Skeletal muscle tissue (tissue), 4 donors: ENCODE results near the gene NQO1. TPM values are rescaled to one million over a fixed set of nuclear protein-coding genes. Genes with fewer than 3 reads are reported as not detected.

Experiments used
- H3K27ac ChIP-seq: one replicate; pipeline ENCODE4 v1.7.0; 2013; ENCODE audit warnings: mild to moderate bottlenecking, low read depth, low read length, inconsistent platforms
- H3K27me3 ChIP-seq, 3 donors: one replicate each; pipeline ENCODE4 v1.7.0; 2013; ENCODE audit warnings: low read length in 3 of 3; ENCODE audit not compliant: control insufficient read depth in 3 of 3, insufficient read depth in 3 of 3
- H3K36me3 ChIP-seq, 3 donors: one replicate each; pipeline ENCODE4 v1.7.0; 2013; ENCODE audit warnings: low read length in 3 of 3; ENCODE audit not compliant: control insufficient read depth in 3 of 3, insufficient read depth in 3 of 3
- H3K4me1 ChIP-seq, 3 donors: one replicate each; pipeline ENCODE4 v1.7.0; 2013; ENCODE audit warnings: low read length in 3 of 3, mild to moderate bottlenecking in 3 of 3; ENCODE audit not compliant: control insufficient read depth in 3 of 3, insufficient read depth in 3 of 3
- H3K4me3 ChIP-seq, 3 donors: one replicate each; pipeline ENCODE4 v1.7.0; 2013; ENCODE audit warnings: low read length in 3 of 3
- H3K9ac ChIP-seq, 3 donors: one replicate each; pipeline ENCODE4 v1.7.0; 2013; ENCODE audit warnings: low read length in 3 of 3, mild to moderate bottlenecking in 3 of 3, moderate library complexity in 2 of 3, low read depth in 1 of 3
- H3K9me3 ChIP-seq, 3 donors: one replicate each; pipeline ENCODE4 v1.7.0; 2013; ENCODE audit warnings: low read length in 3 of 3; ENCODE audit not compliant: control insufficient read depth in 3 of 3
- total RNA-seq: library from RNA; depleted of rRNA; stranded (reverse); fragments of >200 nt; gene quantifications from one replicate; pipeline ENCODE4 v1.2.3, GENCODE V29; 2014
- donor health status: Osteomylitis.

NQO1 gene
- total RNA-seq, 1 donor from 2014 or later: 5.7 TPM

DNA sequence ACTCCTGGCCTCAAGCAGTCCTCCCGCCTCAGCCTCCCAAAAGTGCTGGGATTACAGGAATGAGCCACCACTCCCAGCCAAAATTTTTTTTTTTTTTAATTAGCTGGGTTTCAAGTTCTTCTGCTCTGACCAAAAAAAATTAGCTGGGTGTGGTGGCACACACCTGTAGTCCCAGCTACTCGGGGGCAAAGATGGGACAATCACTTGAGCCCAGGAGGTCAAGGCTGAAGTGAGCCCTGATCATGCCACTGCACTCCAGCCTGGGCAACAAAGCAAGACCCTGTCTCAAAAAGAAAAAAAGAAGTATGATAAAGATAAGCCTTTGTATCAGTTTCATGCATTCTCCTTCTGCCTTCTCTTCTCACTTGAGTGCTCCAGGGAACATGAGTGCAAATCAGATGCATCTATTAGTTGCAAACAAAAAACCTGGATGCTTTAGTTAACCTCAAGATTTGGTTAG lies 1.9 kb downstream of the NQO1 start:
- peaks cover 17 to 25% (median 18%) of the 10 kb centered on the region in 3 donors for H3K4me1 ChIP-seq
- H3K9ac ChIP-seq: no peak overlapping the region
- no peak overlapping the region for H3K27ac ChIP-seq
- peaks cover 0 to 2% (median 0%) of the 10 kb centered on the region in 3 donors for H3K36me3 ChIP-seq
- no peaks in the 10 kb centered on the region for H3K27me3 ChIP-seq
- H3K4me3 ChIP-seq: no peak overlapping the region
- H3K9me3 ChIP-seq: no peaks in the 10 kb centered on the region

DNA sequence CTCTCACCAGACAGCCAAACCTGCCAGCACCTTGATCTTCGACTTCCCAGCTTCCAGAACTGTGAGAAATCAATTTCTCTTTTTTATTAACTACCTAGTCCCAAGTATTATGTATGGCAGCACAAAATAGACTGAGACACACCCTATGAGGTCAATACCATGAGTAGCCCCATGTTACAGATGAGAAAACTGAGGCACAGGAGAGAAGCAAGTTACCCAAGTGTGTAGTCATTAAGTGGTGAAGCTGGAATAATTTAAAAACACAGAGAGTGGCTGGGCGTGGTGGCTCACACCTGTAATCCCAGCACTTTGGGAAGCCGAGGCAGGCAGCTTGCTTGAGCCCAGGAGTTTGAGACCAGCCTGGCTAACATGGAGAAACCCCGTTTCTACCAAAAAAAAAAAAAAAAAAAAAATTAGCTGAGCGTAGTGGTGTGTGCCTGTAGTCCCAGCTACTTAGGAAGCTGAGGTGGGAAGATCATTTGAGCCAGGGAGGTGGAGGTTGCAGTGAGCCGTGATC lies 4.9 kb downstream of the NQO1 start:
- Histone ChIP-seq H3K4me3 (no peak overlapping the region), H3K9ac (no peak overlapping the region), H3K9me3 (no peaks in the 10 kb centered on the region), H3K27me3 (no peaks in the 10 kb centered on the region), H3K27ac (no peak overlapping the region), H3K4me1 (peaks cover 9 to 17% (median 10%) of the 10 kb centered on the region in 3 donors), H3K36me3 (peaks cover 3 to 15% (median 13%) of the 10 kb centered on the region in 3 donors)

DNA sequence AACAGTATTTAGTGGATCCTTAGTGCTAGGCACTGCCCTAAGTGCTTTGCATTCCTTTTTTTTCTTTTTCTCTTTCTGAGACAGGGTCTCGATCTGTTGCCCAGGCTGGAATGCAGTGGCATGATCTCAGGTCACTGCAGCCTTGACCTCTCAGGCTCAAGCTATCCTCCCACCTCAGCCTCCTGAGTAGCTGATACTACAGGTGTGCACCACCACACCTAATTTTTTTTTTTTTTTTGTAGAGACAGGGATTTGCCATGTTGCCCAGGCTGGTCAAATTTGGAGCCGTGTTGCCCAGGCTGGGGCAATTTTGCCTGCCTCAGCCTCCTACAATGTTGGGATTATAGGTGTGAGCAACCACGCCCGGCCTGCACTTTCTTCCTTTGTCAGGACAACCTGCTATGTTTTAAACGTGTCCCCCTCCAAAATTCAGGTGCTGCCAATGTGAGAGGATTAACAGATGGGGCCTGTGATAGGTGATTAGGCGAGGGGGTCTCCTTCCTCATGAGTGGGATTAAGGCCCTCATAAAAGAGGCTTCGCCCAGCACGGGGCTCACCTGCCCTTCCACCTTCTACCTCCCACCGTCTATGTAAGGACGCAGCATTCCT lies 5.4 kb downstream of the NQO1 start:
- Histone ChIP-seq H3K27ac (no peak overlapping the region), H3K9ac (no peak overlapping the region), H3K9me3 (no peaks in the 10 kb centered on the region), H3K36me3 (peaks cover 3 to 15% (median 13%) of the 10 kb centered on the region in 3 donors), H3K4me1 (peaks cover 7 to 12% (median 8%) of the 10 kb centered on the region in 3 donors), H3K27me3 (no peaks in the 10 kb centered on the region), H3K4me3 (no peak overlapping the region)

DNA sequence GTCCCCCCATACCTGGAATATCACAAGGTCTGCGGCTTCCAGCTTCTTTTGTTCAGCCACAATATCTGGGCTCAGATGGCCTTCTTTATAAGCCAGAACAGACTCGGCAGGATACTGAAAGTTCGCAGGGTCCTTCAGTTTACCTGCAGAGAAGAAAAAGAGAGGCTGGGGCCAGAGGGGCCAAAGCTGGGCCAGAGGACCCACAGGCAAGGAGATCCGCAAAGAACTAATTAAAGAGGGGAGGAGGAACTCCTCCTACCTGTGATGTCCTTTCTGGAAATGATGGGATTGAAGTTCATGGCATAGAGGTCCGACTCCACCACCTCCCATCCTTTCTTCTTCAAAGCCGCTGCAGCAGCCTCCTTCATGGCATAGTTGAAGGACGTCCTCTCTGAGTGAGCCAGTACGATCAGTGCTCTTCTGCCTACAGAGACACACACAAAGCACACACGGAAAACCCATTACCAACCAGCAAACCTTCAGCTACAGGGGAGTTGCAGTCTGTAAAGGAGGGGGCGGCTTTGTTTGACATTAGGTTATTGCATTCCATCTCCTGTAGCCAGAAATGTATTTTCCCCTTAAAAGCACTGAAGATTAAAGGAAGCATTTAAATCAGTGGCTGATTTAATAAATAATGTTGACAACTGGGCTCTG lies 8.1 kb downstream of the NQO1 start:
- Histone ChIP-seq H3K4me1 (no peaks in the 10 kb centered on the region), H3K4me3 (no peak overlapping the region), H3K27ac (no peak overlapping the region), H3K36me3 (peaks cover 3 to 18% (median 17%) of the 10 kb centered on the region in 3 donors), H3K27me3 (no peaks in the 10 kb centered on the region), H3K9me3 (no peaks in the 10 kb centered on the region), H3K9ac (no peak overlapping the region)

DNA sequence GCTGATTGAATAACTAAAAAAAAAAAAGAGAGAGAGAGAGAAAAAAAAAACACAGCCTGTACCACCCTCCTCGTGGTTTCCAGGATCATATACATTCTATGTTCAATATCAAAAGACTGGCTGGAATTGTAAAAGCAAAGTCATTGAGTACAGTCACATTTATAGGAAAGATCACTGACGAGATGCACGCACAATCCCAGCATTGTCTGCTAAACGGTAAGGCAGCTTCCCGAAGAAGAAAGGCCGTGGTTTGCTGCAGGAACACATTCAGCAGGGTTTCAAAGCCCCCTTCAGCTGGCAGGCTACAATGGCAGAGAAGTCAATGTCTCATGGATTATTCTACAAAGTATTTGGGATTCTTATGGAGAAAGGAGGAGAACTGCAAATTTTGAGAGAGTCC lies 9.3 kb downstream of the NQO1 start:
- Histone ChIP-seq H3K27ac (no peak overlapping the region), H3K9ac (no peak overlapping the region), H3K36me3 (peaks cover 3 to 26% (median 22%) of the 10 kb centered on the region in 3 donors), H3K27me3 (no peaks in the 10 kb centered on the region), H3K4me1 (no peaks in the 10 kb centered on the region), H3K9me3 (no peaks in the 10 kb centered on the region), H3K4me3 (no peak overlapping the region)

DNA sequence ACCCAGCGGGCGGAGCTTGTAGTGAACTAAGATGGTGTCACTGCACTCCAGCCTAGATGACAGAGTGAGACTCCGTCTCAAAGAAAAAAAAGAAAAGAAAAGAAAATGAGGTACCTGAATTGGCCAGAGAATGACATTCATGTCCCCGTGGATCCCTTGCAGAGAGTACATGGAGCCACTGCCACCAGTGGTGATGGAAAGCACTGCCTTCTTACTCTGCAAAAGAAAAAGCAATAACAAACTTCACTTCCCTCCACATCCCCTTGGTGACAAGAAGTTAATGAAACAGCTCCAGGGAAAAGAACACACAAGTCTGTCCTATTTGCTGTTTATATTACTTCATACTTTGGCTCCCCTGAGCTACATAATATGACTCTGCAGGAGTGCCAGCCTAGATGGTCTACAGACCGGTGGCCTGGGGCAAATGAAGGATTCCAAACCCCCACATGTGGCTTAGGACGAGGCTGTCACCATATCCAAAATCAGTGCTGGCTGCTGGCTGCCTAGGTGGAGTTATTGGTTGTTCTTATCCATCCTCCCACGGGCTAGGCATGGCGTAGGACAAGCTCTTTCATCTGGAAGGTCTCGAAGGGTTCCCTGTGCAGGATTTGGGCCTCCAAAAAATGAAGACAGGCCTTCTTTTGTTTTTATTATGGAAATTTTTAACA lies 13.3 kb downstream of the NQO1 start:
- no peaks in the 10 kb centered on the region for H3K9me3 ChIP-seq
- peaks cover 0 to 3% (median 2%) of the 10 kb centered on the region in 3 donors for H3K4me1 ChIP-seq
- H3K9ac ChIP-seq: no peak overlapping the region
- no peaks in the 10 kb centered on the region for H3K27me3 ChIP-seq
- H3K36me3 ChIP-seq: peaks cover 3 to 33% (median 22%) of the 10 kb centered on the region in 3 donors
- H3K4me3 ChIP-seq: no peak overlapping the region
- H3K27ac ChIP-seq: no peak overlapping the region

DNA sequence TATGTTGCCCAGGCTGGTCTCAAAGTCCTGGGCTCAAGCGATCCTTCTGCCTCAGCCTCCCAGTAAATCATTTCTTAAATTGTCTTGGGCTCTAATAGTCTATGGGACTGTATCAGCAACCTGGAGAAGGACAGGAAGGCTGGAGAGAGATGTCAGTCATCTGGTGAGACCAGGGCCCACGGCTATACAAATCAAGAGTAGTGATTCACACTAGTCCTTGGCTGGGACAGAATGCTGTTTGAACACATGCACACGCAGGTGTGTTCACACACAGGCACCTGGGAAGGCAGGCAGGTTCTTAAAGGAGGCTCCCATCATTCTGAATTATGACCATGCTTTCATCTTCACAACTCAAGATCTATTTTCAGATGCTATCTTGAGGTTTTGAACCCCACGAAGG lies 14.1 kb downstream of the NQO1 start:
- H3K9me3 ChIP-seq: no peaks in the 10 kb centered on the region
- H3K36me3 ChIP-seq: peaks cover 0 to 26% (median 16%) of the 10 kb centered on the region in 3 donors
- no peaks in the 10 kb centered on the region for H3K27me3 ChIP-seq
- H3K4me3 ChIP-seq: no peak overlapping the region
- H3K9ac ChIP-seq: no peak overlapping the region
- peaks cover 0 to 3% (median 2%) of the 10 kb centered on the region in 3 donors for H3K4me1 ChIP-seq
- H3K27ac ChIP-seq: no peak overlapping the region

DNA sequence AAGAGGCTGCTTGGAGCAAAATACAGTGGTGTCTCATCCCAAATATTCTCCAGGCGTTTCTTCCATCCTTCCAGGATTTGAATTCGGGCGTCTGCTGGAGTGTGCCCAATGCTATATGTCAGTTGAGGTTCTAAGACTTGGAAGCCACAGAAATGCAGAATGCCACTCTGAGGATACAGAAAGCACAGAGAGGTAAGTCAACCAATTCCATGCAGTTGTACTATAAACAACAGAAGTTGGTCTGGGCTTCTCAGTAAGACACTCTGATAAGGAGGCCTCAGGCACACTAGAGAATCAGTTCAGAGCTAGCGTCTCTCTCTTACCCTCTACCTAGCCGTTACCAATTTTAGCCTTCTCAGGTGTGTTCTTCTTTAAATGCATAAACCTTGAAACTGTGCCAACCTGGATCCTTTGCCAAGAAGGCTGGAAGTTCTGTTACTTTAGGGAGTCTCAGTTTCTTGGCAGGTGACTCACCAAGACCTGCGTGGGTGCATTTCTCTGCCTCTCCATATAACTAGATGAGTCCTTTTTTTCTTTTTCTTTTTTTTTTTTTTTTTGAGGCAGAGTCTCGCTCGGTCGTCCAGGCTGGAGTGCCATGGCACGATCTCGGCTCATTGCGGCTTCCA lies 15.1 kb downstream of the NQO1 start:
- H3K9ac ChIP-seq: no peak overlapping the region
- peaks cover 0 to 3% (median 2%) of the 10 kb centered on the region in 3 donors for H3K4me1 ChIP-seq
- peaks cover 0 to 24% (median 13%) of the 10 kb centered on the region in 3 donors for H3K36me3 ChIP-seq
- no peak overlapping the region for H3K4me3 ChIP-seq
- no peaks in the 10 kb centered on the region for H3K27me3 ChIP-seq
- no peak overlapping the region for H3K27ac ChIP-seq
- H3K9me3 ChIP-seq: no peaks in the 10 kb centered on the region

DNA sequence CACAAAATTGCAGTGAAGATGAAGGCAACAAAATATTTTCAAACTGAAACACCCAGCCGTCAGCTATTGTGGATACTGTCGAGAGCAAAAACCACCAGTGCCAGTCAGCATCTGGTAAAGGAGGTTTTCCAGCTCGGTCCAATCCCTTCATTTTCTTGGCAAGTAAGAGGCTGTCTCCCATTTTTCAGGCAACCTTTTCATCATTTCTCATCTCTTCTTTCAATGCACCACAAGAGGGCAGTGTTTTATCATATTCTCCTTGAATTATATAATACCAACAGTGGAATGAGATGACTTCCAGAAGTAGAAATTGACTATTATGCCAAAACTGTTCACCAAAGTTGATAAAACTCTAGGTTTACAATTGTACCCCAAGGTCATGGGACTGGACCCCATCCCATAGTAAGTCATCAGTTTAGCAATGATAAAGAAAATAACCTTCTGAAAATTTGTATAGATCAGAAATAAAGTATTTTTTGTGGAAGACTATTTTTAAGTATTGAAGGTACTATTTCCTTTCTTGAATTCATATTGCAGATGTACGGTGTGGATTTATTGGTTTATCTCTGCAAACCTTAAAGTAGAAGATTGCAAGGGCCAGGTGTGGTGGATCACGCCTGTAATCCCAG lies 16.8 kb downstream of the NQO1 start:
- Histone ChIP-seq H3K9ac (no peak overlapping the region), H3K27me3 (no peaks in the 10 kb centered on the region), H3K27ac (no peak overlapping the region), H3K4me1 (peaks cover 0 to 3% (median 2%) of the 10 kb centered on the region in 3 donors), H3K9me3 (no peaks in the 10 kb centered on the region), H3K4me3 (no peak overlapping the region), H3K36me3 (peaks cover 0 to 20% (median 11%) of the 10 kb centered on the region in 3 donors)
